HUES6 (cell line): ENCODE data around the gene LRRC49.
"Not testable (repeated sequence)": the region's sequence is repeated elsewhere in the genome, so short reads cannot be mapped to it uniquely, and the experiment has no call there.

Source experiments
- H3K27ac ChIP-seq: 2 replicates; pipeline ENCODE4 v1.7.0; 2013; ENCODE audit warnings: low read depth, mild to moderate bottlenecking, low read length, inconsistent platforms
- H3K27me3 ChIP-seq: 2 replicates; pipeline ENCODE4 v1.6.1; 2013; ENCODE audit warnings: low read length; ENCODE audit not compliant: control insufficient read depth, insufficient read depth
- H3K36me3 ChIP-seq: 2 replicates; pipeline ENCODE4 v1.6.1; 2013; ENCODE audit warnings: low read length; ENCODE audit not compliant: control insufficient read depth, insufficient read depth
- H3K4me1 ChIP-seq: 2 replicates; pipeline ENCODE4 v1.6.1; 2013; ENCODE audit warnings: low read length; ENCODE audit not compliant: control insufficient read depth, insufficient read depth
- H3K4me3 ChIP-seq: 2 replicates; pipeline ENCODE4 v1.5.1; 2013; ENCODE audit warnings: low read depth, low read length
- H3K9ac ChIP-seq: one replicate; pipeline ENCODE4 v1.6.1; 2013; ENCODE audit warnings: mild to moderate bottlenecking, low read length
- H3K9me3 ChIP-seq: 2 replicates; pipeline ENCODE4 v1.6.1; 2013; ENCODE audit warnings: low read depth, low read length; ENCODE audit not compliant: control insufficient read depth, insufficient read depth

Gene LRRC49

GRCh38 chr15:70856177-70856883 is 36.3 kb upstream of the LRRC49 start:
- H3K36me3 ChIP-seq, result peaks cover 7% of the 10 kb centered on the region
- peaks cover 10% of the 10 kb centered on the region for H3K4me1 ChIP-seq
- no peaks in the 10 kb centered on the region for H3K27me3 ChIP-seq
- no peak overlapping the region for H3K27ac ChIP-seq
- no peak overlapping the region for H3K4me3 ChIP-seq
- H3K9me3 ChIP-seq, result no peaks in the 10 kb centered on the region
- H3K9ac ChIP-seq, result no peak overlapping the region

DNA sequence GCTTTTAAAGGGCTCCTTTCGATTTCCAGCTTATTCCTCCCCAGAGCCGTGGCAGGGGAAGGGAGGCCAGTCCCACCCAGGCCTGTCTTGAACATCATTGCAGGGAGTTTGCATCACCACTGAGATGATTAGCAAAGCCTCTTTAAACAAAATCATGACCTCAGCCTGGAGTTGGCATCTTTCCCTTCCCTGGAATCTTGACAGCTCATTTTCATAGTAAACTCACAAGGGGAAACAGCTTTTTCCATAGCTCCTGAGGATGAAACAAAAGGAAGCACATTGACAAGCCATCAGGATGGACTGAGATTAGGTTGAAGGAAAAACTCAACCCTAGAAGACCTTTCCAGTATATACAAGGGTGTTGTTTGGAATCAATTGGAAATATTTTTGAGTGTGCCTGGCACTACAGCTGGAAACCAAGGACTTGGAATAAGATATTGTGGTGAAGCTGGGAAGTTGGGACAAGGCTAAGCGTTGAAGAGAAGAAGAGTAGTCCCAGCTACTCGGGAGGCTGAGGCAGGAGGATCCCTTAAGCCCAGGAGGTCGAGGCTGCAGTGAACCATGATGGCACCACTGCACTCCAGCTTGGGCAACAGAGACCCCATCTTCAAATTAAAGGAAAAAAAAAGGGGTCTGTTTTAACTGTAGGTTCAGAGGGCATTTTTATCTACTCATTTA is 35.6 kb upstream of the LRRC49 start:
- Histone ChIP-seq H3K4me1 (peaks cover 10% of the 10 kb centered on the region), H3K27me3 (no peaks in the 10 kb centered on the region), H3K36me3 (0 out of 2 replicates have a peak, but pooled peaks cover under 1% of the 10 kb centered on the region), H3K9ac (no peak overlapping the region), H3K4me3 (no peak overlapping the region), H3K27ac (no peak overlapping the region), H3K9me3 (no peaks in the 10 kb centered on the region)

- no peak overlapping the region for H3K4me3 ChIP-seq
- no peaks in the 10 kb centered on the region for H3K36me3 ChIP-seq
- no peaks in the 10 kb centered on the region for H3K9me3 ChIP-seq
- H3K4me1 ChIP-seq, result peaks cover 6% of the 10 kb centered on the region
- H3K27ac ChIP-seq, result no peak overlapping the region
- H3K27me3 ChIP-seq, result no peaks in the 10 kb centered on the region
- no peak overlapping the region for H3K9ac ChIP-seq
Observed at GRCh38 chr15:70857562-70858285, 34.9 kb upstream of the LRRC49 start.

- not testable (repeated sequence) for H3K27ac ChIP-seq, H3K4me3 ChIP-seq, H3K27me3 ChIP-seq, H3K9me3 ChIP-seq, H3K36me3 ChIP-seq, H3K9ac ChIP-seq, H3K4me1 ChIP-seq
Observed at GRCh38 chr15:70858614-70859321, 33.9 kb upstream of the LRRC49 start.

GRCh38 chr15:70859322-70859908 is 33.2 kb upstream of the LRRC49 start:
- Histone ChIP-seq H3K27me3 (no peaks in the 10 kb centered on the region), H3K9me3 (no peaks in the 10 kb centered on the region), H3K4me1 (peaks cover 2% of the 10 kb centered on the region), H3K36me3 (no peaks in the 10 kb centered on the region), H3K9ac (no peak overlapping the region), H3K4me3 (no peak overlapping the region), H3K27ac (no peak overlapping the region)

GRCh38 chr15:70859998-70860397 is 32.6 kb upstream of the LRRC49 start:
- no peaks in the 10 kb centered on the region for H3K36me3 ChIP-seq
- H3K4me3 ChIP-seq, result no peak overlapping the region
- no peak overlapping the region for H3K27ac ChIP-seq
- no peaks in the 10 kb centered on the region for H3K9me3 ChIP-seq
- H3K27me3 ChIP-seq, result no peaks in the 10 kb centered on the region
- no peak overlapping the region for H3K9ac ChIP-seq
- H3K4me1 ChIP-seq, result no peaks in the 10 kb centered on the region

- no peaks in the 10 kb centered on the region for H3K36me3 ChIP-seq
- H3K4me3 ChIP-seq, result no peak overlapping the region
- no peaks in the 10 kb centered on the region for H3K9me3 ChIP-seq
- no peak overlapping the region for H3K27ac ChIP-seq
- H3K4me1 ChIP-seq, result no peaks in the 10 kb centered on the region
- H3K27me3 ChIP-seq, result no peaks in the 10 kb centered on the region
- H3K9ac ChIP-seq, result no peak overlapping the region
Observed at GRCh38 chr15:70863450-70864218, 29.0 kb upstream of the LRRC49 start.

DNA sequence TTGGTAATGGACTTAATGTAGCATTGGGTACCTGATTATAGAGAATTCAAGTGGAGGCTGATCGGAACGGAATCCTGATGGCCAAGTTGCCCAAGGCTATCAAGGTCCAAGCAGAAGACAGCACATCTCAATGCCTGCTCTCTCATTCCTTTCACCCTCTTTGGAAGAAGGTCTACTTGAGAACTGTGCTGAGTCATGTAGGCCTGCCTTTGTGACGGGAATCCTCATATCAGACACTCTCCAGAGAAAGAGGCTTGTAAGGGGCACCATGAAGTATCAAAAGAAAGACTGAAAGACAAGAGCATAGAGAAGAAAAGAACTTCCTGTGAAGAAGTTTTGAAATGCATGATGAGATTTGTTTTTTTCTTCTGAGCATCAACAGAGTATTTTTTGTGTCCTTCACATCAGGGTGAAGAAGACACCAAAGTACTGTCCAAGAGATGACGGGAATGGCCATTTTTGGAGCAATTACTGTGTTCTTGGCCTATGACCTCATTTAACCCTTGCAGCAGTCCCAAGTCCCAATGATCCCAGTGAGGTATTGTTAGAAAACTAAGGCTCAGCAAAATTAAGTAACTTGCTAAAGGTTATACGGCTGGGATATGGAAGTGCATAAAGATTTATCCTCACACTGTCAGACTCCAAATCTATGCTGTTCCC is 25.5 kb upstream of the LRRC49 start:
- H3K9me3 ChIP-seq, result peaks cover 3% of the 10 kb centered on the region; the same call in 1 of the 2 replicates
- H3K4me1 ChIP-seq, result no peaks in the 10 kb centered on the region
- no peaks in the 10 kb centered on the region for H3K36me3 ChIP-seq
- H3K27ac ChIP-seq, result no peak overlapping the region
- H3K27me3 ChIP-seq, result no peaks in the 10 kb centered on the region
- no peak overlapping the region for H3K4me3 ChIP-seq
- H3K9ac ChIP-seq, result no peak overlapping the region

DNA sequence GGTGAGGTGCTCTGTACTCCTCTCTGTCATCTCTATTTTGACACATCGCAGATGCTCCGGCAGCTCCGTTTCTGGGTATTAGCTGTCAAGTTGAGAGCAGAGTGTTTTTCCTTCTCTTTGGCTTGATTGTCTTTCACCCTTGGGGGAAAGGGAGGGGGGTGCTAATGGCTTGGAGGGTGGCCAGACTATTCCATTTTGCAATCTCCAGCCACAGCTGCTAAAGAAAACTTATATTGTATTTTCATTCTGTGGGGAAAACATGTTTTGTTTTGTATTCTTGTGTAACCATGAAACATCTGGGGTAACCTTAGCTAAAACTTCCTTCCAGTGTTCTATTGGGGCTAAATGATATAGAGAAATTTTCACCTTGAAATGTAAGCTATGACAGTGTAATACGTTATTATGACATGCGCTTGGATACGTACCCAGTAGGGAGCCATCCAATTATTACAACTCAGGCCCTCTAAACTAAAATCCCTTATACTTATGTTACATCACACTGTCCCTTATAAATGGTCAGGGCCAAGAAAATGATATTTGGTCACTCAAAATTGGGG is 24.6 kb upstream of the LRRC49 start:
- Histone ChIP-seq H3K9ac (no peak overlapping the region), H3K4me3 (no peak overlapping the region), H3K4me1 (no peaks in the 10 kb centered on the region), H3K27me3 (no peaks in the 10 kb centered on the region), H3K9me3 (peaks cover 4% of the 10 kb centered on the region), H3K36me3 (no peaks in the 10 kb centered on the region), H3K27ac (no peak overlapping the region)
